Effector CD4-positive, alpha-beta T cell (primary cell): ENCODE data around the gene ZBTB17.

Experiments used
- DNase-seq: peaks from one replicate; pipeline ENCODE4 v3.0.0-alpha.2; 2020

Gene ZBTB17

DNA sequence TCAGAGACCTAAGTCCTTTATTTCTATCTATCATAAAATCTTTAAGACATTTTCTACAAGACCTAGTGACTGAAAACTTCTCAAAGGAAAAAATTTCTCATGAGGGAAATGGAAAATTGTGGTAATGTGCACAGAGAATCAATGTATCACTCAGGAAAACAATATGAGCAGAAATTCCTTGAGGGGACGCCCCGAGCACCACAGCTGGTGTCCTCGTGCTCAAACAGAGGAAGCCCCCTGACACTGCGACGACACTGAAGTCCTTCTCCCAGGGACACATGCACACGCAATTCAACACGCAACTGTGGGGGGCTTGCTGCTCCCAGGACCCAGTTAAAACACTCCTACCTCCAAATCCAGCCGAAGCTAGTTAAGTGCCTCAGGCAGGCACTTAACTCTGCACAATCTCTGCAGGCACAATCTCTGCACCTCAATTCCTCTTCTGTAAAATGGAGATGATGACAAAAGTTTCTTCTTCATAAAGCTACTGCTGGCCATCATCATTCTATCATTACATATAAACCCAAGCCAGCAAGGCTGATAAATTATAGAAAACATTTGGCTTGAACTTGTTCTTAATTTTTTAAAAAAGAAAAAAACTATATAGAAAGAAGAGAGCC lies 16.0 kb downstream of the ZBTB17 start:
- no peak for DNase-seq

DNA sequence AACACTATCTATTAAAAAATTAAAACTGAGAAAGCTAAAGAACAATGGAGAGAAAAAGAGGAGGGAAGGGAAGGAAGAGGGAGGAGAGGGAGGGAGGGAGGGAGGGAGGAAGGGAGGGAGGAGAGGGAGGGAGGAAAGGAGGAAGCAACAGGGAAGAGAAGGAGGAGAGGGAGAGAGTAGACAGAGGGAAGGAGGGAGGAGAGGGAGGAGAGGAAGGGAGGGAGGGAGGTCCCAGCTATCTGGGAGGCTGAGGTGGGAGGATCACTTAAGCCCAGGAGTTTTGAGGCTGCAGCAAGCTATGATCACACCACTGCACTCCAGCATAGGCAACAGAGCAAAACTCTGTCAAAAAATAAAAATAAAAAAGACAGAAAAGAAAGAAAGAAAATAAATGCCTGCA lies 16.5 kb downstream of the ZBTB17 start:
- DNase-seq: no peak

DNA sequence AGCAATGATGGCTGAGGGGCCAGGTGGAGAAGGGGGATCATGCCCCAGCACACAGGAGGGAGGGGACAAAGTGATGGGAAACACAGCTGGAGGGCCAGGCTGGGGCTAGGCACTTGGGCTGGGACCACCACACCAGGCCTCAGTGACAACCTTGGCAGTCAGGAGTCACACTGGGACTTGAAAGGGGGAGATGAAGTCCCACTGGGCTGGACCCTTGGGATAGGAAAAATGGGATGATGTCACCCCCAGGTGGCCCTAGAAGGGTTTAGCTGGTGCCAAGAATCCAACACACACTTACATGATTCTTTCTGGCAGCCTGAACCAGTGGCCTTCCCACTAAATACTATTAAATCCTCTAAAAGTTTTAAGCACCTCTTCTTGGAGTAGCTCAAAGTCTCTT lies 17.1 kb downstream of the ZBTB17 start:
- DNase-seq: no peak

DNA sequence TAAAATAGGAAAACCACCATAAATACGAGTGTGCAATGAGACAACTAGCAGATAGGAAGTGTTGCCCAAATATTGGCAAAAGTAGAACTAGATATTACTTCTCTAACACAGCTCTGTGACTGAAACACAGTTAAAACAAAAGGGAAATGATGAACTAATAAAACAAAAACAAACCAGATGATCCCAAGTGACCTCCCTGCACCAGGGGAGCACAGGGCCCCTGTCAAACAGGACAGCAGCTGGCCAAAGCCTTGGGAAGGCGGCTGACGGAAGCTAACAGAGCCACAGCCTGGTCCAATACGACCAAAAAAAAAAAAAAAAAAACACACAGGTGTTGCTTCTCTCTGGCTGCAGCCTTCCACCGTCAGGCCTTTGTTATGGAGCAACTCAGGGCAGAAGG lies 17.8 kb downstream of the ZBTB17 start:
- DNase-seq: no peak

DNA sequence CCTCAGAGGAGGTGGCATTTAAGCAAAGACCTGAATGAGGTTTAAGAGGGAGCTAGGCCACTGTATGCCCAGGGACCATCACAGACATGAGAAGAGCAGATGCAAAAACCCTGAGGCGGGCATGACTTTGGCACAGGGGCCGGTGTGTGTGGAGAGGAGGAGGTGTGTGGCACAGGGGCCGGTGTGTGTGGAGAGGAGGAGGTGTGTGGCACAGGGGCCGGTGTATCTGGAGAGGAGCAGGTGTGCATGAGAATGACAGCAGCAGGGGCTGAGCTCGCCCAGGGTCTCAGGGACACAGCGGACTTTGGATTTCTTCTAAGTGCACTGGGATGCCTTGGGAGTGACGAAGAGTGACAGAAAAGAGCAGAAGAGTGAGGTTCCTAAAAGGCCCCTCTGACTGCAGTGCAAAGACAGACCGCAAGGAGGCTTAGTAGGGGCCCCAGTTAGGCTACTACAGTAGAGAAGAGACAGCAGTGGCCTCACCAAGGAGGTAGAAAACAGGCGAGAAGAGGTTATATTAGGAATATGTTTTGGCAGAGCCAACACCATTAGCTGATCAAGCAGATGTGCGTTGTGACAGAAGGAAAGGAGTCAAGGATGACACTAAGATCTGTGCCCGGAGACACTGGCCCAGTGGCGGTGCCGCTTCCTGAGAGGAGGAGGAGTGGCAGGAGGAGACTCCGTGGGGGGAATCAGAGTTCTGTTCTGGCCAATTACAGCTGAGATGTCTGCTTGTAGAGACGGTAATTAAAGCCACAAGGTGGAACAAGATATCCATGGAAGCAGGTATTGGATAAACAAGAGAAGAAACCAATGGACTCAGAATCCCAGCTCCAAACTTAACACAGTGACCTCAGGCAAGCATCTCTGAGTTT lies 18.4 kb downstream of the ZBTB17 start:
- DNase-seq: no peak

DNA sequence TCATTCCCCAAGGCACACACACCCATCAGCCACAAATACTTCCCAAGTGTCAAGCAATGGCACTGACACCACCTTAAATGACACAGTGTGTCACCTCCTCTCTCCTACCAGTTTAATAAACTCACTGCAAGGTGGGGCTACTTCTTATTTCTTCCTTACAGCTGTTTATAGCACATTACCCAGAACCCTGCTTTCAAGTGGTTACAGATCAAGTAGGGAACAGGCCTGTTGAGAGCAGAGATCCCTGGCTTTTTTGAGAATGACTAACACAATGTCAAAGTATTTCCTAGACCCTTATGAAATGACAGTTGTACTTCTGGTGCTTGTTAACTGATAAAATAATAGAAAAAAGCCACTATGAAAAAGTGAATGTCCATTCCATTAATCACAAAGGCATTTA lies 19.8 kb downstream of the ZBTB17 start:
- DNase-seq: no peak

DNA sequence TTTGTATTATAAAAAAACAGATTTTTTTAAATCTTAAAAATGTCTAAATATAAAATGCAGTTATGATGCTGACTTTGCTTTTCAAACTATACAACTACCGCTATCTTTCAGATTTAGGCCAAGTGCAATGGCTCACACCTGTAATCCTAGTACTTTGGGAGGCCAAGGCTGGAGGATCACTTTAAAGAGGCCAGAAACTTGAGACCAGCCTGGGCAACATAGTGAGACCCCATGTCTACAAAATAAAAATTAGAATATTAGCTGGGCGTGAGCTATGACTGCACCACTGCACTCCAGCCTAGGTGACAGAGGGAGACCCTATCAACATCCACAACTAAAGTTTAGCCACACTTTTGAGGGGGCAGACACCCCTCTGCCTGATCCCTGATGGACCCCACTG lies 20.3 kb downstream of the ZBTB17 start:
- no peak for DNase-seq

DNA sequence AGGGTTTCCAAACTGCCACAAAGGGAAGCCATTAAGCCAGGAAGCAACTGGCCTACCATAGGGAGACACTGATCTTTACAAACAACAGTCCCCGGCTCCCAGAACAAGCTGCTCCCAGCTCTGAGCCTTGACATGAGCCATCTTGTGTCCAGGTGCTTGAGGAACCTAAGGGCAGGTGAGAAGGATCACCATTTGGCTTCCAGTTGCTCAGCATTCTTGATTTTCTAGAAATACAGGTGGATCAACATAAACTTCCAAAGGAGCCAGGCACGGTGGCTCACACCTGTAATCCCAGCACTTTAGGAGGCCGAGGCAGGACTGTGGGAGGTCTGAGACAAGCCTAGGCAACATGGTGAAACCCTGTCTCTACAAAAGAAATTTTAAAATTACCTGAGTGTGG lies 21.6 kb downstream of the ZBTB17 start:
- no peak for DNase-seq

DNA sequence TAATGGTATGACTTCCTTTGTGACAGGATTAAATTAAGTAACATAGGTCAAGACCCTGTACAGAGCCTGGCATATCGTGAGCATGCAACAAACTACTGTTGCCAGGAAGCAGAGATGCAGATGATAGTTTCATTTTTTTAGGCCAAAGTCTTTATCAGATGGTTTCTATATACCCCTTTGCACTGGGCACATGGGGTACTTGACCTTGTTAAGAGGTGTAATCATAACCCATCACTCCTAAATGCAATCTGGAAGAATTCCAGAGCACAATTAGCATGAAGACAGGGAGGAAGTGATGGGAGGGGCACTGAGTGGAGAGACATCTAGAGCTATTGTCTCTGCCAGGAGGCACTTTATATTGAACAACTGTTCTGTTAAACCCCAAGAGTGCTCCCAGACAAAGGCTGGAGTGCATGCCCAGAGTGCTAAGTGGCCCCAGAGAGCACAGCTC lies 22.1 kb downstream of the ZBTB17 start:
- no peak for DNase-seq

DNA sequence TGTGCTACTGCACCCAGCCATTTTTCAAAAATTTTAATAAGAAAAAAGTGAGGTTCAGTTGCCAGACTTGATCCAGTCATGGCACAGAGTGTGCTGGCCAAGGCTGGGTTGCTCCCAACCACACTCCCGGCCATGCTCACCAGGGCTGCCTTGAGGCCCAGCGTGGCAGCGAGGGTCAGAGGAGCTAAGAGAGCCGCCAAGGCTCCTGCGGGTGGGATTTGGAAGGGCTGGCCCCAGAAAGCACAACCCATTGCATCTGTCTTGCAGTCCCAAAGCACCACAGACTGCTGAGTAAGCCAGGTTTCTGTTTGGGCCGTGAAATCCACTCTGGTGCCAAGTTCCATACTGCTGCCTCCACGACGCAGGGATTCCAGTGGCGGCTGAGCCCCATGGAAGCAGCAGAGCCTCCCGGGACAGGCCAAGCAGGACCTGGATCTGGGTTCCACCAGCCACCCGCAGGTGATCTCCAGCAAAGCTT lies 22.6 kb downstream of the ZBTB17 start:
- DNase-seq: no peak

DNA sequence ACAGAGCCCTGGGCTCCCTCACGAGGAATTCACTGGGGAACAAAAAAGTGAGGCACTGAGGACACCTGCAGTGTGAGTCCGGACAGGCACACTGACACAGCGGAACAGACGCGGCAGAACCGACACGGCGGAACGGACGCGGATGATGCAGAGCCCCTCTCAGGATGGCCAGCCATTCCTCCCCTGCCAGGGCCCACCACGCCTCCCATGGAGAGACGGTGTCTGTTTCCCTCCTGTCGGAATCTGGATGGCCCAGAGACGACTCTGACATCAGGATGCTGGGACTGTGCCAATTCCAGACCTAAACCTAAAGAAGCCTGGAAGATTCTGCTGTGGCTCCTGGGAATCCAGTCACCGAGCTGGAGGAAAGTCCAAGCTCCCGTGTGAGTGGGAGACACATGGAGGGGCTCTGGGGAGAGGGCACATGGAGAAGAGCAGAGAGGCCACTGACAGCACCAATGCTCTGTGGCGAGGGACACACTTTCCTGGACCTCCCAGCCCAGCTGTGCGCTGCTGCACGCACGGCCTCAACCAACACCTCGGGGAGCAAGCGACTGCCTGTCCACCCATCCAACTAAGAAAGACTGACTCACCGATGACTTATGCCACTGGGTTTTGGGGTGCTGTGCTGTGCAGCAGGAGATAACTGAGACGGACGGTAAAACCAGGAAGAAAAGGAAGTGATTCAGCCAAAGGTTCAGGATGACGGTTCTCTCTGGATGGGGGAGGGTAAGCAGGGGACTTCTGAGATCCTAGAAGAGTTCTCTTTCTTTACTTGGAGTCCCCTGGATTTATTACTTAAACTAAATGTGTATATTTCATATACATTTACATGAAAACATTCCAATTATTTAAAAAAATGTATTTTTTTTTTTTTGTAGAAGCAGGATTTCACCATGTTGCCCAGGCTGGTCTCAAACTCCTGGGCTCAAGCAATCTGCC lies 23.3 kb downstream of the ZBTB17 start:
- DNase-seq: no peak

DNA sequence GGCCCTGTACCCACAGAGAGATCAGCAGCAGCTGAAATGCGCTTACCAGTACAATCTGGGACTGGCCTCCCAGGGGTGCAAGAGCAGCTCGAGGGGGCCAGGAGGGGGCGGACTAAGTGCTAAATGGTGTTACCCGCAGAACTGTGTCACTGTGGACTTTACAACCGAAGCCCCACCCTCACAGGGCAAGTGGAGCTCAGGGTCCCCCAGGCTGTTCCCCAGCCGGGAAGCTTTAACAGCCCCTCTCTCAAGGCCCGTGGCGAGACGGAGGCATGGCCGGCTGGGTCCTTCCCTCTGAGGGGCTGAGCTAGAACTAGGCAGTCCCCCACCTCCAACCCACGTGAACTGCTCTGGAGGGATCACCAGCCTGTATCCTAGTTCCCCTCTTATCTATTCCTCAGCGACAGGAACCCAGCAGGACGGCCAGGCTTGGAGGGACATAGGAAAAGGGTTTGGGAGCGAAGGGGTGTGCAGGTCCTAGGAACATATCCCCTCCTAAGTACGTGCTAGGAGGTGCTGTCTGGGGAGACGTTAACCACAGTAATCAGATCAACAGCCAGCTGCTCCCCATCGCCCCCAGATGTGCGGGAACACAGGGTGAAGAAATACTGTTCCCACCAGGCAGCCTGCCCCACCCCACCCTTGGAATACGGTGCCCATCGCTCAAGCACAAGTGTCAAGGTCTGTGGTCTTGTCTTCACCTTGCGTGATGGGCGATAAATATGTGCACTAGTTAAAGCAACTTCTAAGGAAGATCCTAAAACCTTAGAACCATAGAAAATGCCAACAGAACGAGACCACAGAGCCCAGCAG lies 24.4 kb downstream of the ZBTB17 start:
- peak; percentile 26 for DNase-seq

DNA sequence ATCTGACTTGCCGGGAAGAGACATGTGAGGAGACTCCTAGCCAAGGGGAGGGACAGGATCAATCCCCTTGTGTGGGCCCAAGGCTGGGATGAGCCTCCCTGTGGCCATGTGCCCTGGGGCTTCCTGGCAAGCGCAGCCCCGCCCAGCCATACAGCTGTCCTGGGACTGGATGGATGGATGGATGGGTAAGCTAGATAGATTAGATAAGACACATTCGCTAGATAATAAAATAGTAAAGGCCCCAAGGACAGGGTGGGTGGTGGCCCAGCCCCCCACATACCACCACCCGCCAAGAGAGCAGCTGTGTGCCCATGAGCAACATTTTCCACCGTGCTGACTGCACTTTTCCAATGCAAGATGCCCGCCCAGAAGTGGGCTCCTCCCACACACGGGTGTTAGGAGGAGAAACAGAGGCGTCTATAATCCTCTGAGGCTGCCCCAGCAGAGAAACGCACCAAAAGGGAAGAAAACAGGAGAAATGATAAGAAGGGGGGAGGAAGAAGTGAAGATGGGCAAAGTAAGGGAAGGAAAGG lies 25.1 kb downstream of the ZBTB17 start:
- peak; percentile 55 for DNase-seq

DNA sequence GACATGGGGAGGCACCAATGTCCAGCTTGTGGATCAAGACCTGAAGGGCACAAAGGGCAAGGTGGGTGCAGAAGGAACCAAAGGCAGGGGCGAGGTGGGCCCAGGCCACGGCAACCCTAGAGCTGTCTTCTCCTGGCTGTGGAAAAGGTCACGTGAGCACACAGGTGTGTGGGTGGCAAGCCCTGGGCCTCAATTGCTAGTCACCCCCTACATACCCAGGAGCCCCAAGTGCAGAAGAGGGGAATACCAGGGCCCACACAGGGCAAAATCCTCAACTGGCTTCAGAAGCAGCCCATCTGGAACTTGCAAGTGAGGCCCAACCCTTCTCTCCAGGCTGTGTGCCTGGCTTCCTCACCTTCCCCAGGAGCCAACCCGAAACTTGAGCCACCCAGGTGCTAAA lies 25.6 kb downstream of the ZBTB17 start:
- DNase-seq: no peak

DNA sequence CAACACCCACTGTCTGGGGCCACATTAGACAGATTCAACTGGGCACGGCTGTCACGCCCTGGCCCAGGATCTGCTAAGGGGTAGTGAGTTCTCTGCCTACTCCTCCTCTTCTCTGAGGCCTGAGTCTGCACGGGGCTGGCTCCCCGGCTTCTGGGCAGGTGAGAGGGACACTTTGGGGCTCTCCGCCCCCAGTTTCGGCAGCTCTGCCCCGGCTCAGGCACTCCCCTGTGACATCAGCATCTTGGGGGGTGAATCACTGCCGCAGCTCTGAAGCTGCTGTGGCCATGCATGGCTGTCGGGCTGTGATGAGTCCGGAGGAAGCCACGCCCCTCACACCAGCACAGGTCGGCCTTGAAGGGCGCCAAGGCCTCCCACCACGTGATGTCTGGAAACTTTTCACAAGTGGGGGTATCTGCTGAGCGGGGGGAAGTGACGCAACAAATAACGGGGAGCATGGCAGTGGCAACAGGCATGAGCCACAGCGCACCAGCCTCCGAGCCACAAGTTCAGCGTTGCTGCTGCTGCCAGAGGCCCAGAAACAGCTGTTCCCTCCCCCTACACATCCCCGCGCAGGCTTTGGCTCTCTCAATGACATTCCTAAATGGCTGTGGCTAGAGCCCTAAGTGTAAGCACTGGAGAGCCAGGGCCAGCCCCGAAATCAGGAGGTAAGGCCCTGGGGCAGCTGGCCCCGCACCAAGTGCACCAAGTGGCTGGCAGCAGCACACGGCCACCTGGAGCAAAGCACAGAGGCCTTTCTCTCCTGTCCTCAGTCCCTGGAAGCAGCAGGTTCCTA lies 26.3 kb downstream of the ZBTB17 start:
- DNase-seq: peak; percentile 92

DNA sequence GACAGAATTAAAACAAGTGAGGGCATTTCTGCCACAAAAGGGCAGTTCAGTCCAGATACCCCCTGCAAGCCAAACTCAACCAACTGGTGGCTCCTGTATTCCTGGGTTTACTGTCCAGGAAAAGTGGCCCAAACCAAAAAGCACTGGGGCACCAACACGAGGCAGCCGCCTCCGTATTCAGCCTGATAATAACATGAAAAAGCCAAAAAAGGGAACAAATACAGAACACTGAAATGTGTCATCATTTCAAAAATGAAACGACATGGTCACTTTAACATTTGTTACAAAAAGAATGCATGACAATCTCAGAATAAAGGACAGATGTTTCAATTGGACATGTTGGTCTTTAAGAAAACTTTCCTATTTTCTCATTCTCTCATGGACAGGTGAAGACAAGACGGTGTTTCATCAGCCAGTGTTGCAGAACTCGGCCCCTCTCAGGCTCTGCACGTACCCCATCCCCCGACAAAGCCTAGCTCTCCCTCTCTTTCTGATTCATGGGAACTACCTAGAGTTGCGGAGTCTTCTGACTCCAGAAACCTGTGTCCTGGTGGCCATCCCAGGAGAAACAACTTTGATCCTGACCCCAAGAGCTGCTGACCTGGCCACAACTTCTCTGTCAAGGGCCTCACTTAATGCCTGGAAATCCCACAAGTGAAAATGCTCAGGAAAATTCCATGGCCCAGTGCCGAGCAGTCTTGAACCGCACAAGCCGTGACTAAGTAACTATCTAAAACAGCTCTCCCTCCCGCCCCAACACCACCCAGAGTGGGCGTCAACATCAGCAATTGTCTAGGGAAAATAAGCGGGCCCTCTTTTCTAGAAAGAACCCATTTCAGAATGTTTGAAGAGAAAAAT lies 27.1 kb downstream of the ZBTB17 start:
- no peak for DNase-seq

DNA sequence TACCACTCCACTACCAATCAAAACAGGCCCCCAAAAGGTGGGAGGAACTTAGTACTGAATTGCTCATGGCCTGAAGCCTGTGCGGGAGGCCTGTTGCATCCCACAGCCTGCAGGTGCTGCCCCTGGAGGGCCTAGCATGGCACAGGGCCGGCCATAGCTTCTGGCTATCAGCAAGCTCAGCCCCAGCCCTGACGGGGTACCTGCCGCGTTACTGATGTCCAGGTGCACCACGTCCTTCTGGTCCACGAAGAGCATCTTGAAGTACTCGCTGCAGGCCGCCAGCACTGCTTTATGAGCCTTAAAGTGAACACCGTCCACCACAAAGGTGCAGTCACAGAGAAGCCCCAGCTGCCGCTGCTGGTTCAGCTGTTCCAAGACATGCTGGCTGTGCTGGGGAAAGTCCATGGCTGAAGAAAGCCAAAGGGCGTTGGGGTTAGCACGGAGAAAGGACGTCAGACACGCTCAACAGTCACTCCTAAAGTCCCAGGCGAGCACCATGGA lies 27.8 kb downstream of the ZBTB17 start:
- no peak for DNase-seq

DNA sequence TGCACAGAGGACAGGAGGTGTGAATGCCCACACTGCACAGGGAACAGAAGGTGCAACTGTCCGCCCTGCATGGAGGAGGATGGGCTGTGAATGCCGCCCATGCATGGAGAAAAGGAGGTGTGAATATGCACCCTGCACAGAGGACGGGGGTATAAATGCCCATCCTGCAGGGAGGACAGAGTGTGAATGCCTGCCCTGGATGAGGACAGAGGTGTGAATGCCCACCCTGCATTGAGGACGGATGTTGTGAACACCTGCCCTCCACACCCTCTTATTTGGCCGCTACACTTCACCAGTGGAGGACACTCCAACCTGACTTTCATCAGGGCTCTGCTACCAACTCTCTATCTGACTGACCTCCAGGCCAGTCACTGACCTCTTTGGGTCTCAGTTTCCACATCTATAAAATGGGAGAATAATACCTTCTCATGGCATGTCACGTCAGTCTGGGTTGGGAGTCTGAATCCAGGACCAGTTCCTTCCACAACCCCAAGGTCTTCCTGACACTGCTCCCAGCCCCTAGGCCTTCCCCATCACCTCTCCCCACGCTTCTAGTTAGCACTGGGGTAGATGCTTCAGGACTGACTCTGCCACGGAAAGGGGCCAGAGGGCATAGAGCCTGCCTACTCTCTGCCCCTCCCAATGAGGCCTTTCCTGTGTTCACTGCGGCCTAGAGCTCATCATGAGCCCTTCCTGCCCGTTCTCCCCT lies 28.4 kb downstream of the ZBTB17 start:
- DNase-seq: no peak
